DMS153 treated with DMSO at 0.1 percent for 48 hours (cell line): Measurements from ENCODE around the gene TCF7L1.
"Not testable (repeated sequence)": the region's sequence is repeated elsewhere in the genome, so short reads cannot be mapped to it uniquely, and the experiment has no call there.

ENCODE experiments used
- DNase-seq: peaks from one replicate; lab custom pipeline; 2025; ENCODE audit not compliant: unreplicated experiment; lab: John Stamatoyannopoulos, UW

The TCF7L1 gene

GRCh38 chr2:85343207-85343895, 210.2 kb downstream of the TCF7L1 start:
- DNase-seq = not testable (repeated sequence)

DNA sequence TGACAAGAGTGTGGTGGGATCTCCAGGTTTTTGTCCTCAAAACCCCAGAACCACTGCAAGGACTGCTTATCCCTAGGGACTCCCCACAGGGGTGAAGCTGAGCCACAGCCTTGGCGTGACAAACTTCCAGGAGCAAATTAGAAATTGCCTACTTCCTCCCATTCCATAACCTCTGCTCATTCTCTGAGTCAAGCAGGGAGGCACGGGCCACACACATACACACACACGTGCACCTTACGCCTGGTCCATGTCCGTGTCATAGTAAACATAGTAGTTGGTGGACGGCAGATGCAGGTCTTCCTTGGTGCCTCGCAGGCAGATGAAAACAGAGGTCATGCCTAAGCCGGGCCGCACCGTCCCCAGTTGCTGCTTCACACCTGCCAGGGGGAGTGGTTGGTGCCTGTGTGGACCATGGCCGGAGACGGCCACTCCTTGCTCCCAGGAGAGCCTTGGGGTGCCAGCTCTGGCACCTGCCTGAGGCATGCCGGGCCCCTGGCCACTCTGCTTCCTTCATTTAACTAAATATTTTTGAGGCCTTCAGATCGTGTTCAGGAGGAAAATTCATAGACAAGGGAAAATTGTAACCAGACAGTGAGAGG, 211.3 kb downstream of the TCF7L1 start:
- no peak for DNase-seq

DNA sequence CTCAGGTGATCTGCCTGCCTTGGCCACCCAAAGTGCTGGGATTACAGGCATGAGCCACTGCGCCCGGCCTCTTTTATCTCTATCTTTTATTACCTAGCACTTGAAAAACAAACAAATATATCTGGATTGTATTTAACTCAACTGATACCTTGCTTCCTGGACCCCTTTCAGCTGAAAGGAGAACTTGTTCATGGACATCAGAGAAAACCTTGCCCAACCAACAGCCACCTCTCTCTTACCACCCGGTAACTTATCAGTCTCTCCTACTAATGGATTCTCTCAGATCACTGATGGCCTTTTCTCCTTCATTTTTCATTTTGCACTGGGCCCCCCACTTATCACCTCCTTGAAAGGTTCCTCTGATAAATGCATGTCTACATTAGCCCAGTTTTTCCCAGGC, 214.4 kb downstream of the TCF7L1 start:
- no peak for DNase-seq

DNA sequence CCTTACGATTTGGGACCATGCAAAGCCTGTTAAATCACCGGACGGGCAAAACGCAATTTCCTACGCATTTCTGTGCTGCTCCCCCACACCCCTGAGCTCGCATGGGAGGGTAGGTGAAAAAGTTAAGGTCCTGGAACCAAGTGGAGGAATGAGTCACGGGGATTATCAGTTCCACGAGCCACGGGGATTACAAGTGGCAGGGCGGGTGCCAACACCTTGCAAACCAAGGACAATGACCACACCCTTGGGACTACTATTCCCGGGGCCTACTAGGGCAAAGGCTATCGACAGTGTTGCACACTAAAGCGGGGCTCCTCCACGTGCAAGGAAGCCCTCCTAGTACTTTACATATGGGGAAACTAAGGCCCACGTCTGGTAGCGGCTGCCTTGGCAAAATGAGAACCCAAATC, 220.7 kb downstream of the TCF7L1 start:
- DNase-seq = peak; percentile 38

- DNase-seq = peak; percentile 96
Observed at GRCh38 chr2:85354286-85355072, 221.3 kb downstream of the TCF7L1 start, which contains the start of the genes ELMOD3 and RETSAT. Gene ELMOD3, plus strand, starts transcription at chr2:85354769. Its CDS starts 2,430 bp downstream, at chr2:85357199. Gene RETSAT, minus strand, starts transcription at chr2:85354528. Its CDS starts 21 bp downstream, at chr2:85354507.

DNA sequence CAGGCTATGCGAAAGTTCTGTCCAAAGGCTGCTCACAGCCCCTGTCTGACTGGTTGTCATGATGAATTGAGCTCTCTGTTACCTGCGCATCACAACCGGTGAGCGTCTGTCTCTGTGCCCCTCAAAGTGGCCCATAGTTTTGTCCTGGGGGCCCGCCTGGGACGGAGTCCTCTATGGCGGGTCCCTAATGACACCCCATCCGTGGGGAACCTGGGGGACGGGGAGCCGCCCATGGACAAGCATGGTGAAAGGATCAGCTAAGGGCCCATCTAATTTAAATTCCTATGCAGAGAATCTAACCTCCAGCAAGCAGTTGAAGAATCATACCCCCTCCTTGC, 221.8 kb downstream of the TCF7L1 start:
- DNase-seq = no peak

GRCh38 chr2:85355521-85355920, 222.3 kb downstream of the TCF7L1 start:
- DNase-seq = no peak

GRCh38 chr2:85356186-85356585, 223.0 kb downstream of the TCF7L1 start:
- DNase-seq = no peak

- DNase-seq = no peak
Observed at GRCh38 chr2:85357736-85358135, 224.5 kb downstream of the TCF7L1 start.
